Memory B cell (primary cell): ENCODE measurements around the gene TMC1.
"Not testable (repeated sequence)": the region's sequence is repeated elsewhere in the genome, so short reads cannot be mapped to it uniquely, and the experiment has no call there.

ENCODE experiments used
- ATAC-seq: fragments of 150-1000 bp; cut with Tn5 transposase; 2 replicates; pipeline ENCODE4 v1.10.0; 2021; ENCODE audit warnings: low read depth, mild to moderate bottlenecking, moderate library complexity
- DNase-seq, 2 donors: peaks; one replicate each; pipeline ENCODE4 v3.0.0; 2022; ENCODE audit warnings: low spot score in 2 of 2
- H3K27ac Mint-ChIP-seq: one replicate; pipeline ENCODE4 v1.8.0; 2022; ENCODE audit warnings: mild to moderate bottlenecking, moderate library complexity, mixed read lengths
- H3K27me3 Mint-ChIP-seq: one replicate; pipeline ENCODE4 v1.8.0; 2022; ENCODE audit warnings: mixed read lengths
- H3K36me3 Mint-ChIP-seq: one replicate; pipeline ENCODE4 v1.8.0; 2022; ENCODE audit warnings: mild to moderate bottlenecking, mixed read lengths
- H3K4me1 Mint-ChIP-seq: one replicate; pipeline ENCODE4 v1.8.0; 2022; ENCODE audit warnings: mixed read lengths
- H3K4me3 Mint-ChIP-seq: one replicate; pipeline ENCODE4 v1.8.0; 2022; ENCODE audit warnings: mild to moderate bottlenecking, moderate library complexity, mixed read lengths
- H3K9me3 Mint-ChIP-seq: one replicate; pipeline ENCODE4 v1.8.0; 2022; ENCODE audit warnings: mixed read lengths

The TMC1 gene

GRCh38 chr9:72814083-72814597 is 292.7 kb downstream of the TMC1 start:
- Mint-ChIP-seq H3K27me3 (peaks cover 2% of the 10 kb centered on the region), H3K36me3 (no peaks in the 10 kb centered on the region), H3K9me3 (no peaks in the 10 kb centered on the region), H3K27ac (no peak overlapping the region), H3K4me3 (no peak overlapping the region), H3K4me1 (no peaks in the 10 kb centered on the region)
- DNase-seq (no peak), ATAC-seq (no peak)

- ATAC-seq (no peak), DNase-seq (no peak)
- Mint-ChIP-seq H3K9me3 (no peaks in the 10 kb centered on the region), H3K27ac (no peak overlapping the region), H3K4me3 (no peak overlapping the region), H3K36me3 (no peaks in the 10 kb centered on the region), H3K4me1 (no peaks in the 10 kb centered on the region), H3K27me3 (peaks cover 2% of the 10 kb centered on the region)
Measured at GRCh38 chr9:72816666-72817065, 295.3 kb downstream of the TMC1 start.

DNA sequence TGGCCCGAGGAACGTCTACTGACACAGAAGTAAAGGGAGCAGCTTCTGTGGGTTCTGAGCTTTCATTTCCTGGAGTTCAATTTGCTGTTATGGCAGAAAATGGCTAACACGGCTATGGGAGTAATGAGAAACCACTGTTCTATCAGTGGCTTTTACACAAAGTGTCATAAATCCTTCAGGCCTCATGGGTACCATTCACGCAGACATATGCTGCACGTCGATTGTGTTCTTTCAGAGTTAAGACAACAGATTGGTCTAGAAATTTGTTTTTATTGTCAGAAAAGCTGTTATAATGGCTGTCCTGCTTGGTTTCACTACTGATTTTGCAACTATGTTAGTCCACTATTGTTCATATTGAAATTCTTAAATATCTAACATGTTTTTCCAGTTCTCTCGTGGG is 296.0 kb downstream of the TMC1 start:
- ATAC-seq (no peak), DNase-seq (no peak)
- Mint-ChIP-seq H3K27ac (no peak overlapping the region), H3K4me3 (no peak overlapping the region), H3K9me3 (no peaks in the 10 kb centered on the region), H3K4me1 (peaks cover 2% of the 10 kb centered on the region), H3K27me3 (peaks cover 2% of the 10 kb centered on the region), H3K36me3 (no peaks in the 10 kb centered on the region)

DNA sequence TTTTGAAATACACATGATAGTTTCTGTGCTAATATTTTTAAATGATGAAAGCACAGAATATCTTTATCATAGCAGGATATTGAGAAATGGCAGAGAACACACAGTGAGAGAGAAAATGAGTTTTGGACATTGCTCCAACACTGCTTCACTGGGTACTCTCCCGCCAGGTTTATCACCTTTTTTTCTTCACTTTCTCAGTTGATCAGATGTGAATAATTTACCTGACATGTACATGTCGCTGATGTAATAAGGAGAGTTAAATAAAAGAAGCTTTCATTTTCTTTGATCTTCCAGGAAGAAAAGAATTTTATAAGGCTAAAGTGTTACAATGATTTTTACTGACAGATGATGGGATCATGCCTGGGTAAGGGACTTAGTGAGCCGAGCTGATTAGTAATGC is 297.0 kb downstream of the TMC1 start:
- no peak overlapping the region for H3K27ac Mint-ChIP-seq
- ATAC-seq (no peak), DNase-seq (no peak)

GRCh38 chr9:72823971-72824370 is 302.6 kb downstream of the TMC1 start:
- DNase-seq (no peak), ATAC-seq (no peak)
- H3K9me3 Mint-ChIP-seq: no peaks in the 10 kb centered on the region
- peaks cover 2% of the 10 kb centered on the region for H3K4me1 Mint-ChIP-seq
- H3K27ac Mint-ChIP-seq: no peak overlapping the region
- H3K4me3 Mint-ChIP-seq: no peak overlapping the region
- no peaks in the 10 kb centered on the region for H3K36me3 Mint-ChIP-seq
- peaks cover 5% of the 10 kb centered on the region for H3K27me3 Mint-ChIP-seq

More for the DNA sequence above, 297.0 kb downstream of the TMC1 start:
- Mint-ChIP-seq H3K4me1 (peaks cover 2% of the 10 kb centered on the region), H3K27me3 (peaks cover 2% of the 10 kb centered on the region), H3K36me3 (no peaks in the 10 kb centered on the region), H3K9me3 (no peaks in the 10 kb centered on the region), H3K4me3 (no peak overlapping the region)

- peaks cover 5% of the 10 kb centered on the region for H3K27me3 Mint-ChIP-seq
- no peak overlapping the region for H3K27ac Mint-ChIP-seq
- no peaks in the 10 kb centered on the region for H3K36me3 Mint-ChIP-seq
- H3K4me3 Mint-ChIP-seq: no peak overlapping the region
- H3K9me3 Mint-ChIP-seq: no peaks in the 10 kb centered on the region
- ATAC-seq (no peak), DNase-seq (no peak)
- H3K4me1 Mint-ChIP-seq: peaks cover under 1% of the 10 kb centered on the region
Measured at GRCh38 chr9:72826996-72827949, 305.9 kb downstream of the TMC1 start.

DNA sequence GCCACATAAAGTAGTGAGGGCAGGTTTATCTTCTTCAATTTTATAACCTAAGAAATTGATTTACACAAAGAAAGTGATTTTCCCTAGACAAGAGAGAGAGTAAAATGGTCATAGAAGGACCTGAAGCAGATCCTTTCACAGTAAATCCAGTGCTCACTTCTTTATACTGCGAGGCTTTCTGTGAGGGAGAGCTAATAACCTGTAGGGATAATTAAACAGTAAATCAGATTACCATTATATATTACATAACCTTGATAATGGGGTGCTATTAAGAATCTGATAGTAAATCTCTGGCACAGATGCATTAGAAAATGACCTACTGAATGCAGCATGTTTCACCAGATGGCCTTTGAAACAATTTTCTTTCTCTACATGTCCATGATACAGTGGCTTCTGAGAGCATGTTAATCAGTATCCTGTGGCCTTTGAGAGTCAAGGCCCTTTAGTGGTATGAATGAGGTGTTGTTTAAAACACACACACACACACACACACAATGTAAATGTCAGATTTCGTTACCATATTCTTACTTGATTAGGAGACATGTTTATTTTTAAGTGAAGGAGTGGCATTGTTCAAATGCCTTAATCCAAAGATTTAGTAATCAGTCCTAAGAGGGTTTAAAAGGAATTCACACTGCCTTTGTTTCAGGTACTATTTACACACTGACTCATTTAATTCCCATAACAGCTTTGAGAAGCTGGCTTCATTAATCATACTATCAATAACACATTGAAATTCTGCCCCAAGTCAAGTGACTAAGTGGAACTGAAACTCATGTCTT is 306.7 kb downstream of the TMC1 start:
- DNase-seq (no peak), ATAC-seq (no peak)
- Mint-ChIP-seq H3K4me3 (no peak overlapping the region), H3K36me3 (no peaks in the 10 kb centered on the region), H3K27me3 (peaks cover 5% of the 10 kb centered on the region), H3K4me1 (no peaks in the 10 kb centered on the region), H3K27ac (no peak overlapping the region), H3K9me3 (no peaks in the 10 kb centered on the region)

- no peak overlapping the region for H3K27ac Mint-ChIP-seq
Measured at GRCh38 chr9:72834994-72835393, 313.6 kb downstream of the TMC1 start.

GRCh38 chr9:72836790-72837189 is 315.4 kb downstream of the TMC1 start:
- no peak for ATAC-seq
- Mint-ChIP-seq H3K27me3 (peaks cover 2% of the 10 kb centered on the region), H3K4me3 (no peak overlapping the region), H3K27ac (no peak overlapping the region), H3K9me3 (no peaks in the 10 kb centered on the region), H3K36me3 (no peaks in the 10 kb centered on the region), H3K4me1 (no peaks in the 10 kb centered on the region)
- DNase-seq: no peak

More at GRCh38 chr9:72834994-72835393, 313.6 kb downstream of the TMC1 start:
- Mint-ChIP-seq H3K9me3 (no peaks in the 10 kb centered on the region), H3K4me3 (no peak overlapping the region), H3K36me3 (no peaks in the 10 kb centered on the region), H3K4me1 (no peaks in the 10 kb centered on the region), H3K27me3 (peaks cover 2% of the 10 kb centered on the region)
- DNase-seq (no peak), ATAC-seq (no peak)

DNA sequence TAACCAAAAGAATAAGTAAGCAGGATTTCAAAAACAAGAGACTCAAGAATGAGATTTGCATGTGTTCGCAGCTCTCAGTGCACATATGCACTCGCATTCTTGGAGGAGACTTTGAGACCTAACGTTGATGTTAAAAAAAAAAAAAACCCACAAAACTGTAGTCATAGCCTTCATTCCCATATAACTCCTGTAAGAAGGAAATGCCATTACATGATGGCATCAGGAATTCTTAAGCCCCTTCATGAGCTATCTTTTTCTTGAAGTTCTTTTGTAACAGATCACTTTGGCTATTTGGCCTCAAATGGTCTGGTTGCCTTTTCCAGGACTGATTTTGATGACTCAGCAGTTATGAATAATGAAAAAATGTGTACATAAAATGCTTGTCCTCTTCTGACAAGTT is 317.7 kb downstream of the TMC1 start:
- ATAC-seq (no peak), DNase-seq (no peak)
- no peak overlapping the region for H3K4me3 Mint-ChIP-seq
- peaks cover 2% of the 10 kb centered on the region for H3K27me3 Mint-ChIP-seq
- no peaks in the 10 kb centered on the region for H3K9me3 Mint-ChIP-seq
- no peaks in the 10 kb centered on the region for H3K4me1 Mint-ChIP-seq
- H3K27ac Mint-ChIP-seq: no peak overlapping the region
- no peaks in the 10 kb centered on the region for H3K36me3 Mint-ChIP-seq

DNA sequence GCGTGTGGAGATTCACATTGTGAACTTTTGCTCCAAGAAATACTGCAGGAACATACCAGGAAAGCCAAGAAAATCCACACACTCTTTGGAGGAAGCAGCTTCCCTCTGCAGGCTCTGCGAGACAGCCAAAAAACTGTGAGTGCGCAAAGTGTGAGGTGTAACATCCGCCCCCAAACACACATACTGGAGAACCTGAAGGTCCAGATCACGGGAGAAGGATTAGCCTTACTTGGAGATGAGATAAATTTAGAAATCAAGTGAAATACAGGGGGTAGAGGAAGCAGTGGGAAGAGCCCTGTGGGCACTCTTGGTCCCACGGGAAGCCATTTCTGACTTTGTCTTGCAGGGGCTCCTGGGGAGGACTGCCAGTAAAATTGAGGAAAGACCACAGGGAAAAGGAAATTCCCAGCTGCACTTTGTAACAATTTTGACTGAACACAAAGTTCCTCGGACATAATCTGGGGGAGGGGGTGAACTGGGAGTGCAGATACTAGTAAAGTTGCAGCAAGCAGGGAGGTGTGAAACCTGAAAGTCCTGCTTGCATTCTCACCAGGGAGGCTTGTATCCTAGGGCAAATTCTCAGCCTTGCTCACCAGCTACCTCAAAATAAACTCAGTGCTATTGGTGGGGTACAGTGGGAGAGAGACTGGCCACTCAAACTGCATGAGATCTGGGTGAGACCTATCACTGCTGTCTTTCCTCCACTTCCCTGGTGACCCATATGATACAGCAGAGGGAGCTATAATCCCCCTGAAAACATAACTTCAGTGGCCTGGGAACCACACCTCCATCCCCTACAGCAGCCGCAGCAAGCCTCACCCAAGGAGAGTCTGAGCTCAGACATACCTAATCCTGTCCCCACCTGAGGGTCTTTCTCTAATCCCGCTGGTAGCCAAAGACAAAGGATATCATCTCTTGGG is 322.4 kb downstream of the TMC1 start:
- no peaks in the 10 kb centered on the region for H3K27me3 Mint-ChIP-seq
- H3K27ac Mint-ChIP-seq: no peak overlapping the region
- H3K36me3 Mint-ChIP-seq: no peaks in the 10 kb centered on the region
- no peaks in the 10 kb centered on the region for H3K4me1 Mint-ChIP-seq
- DNase-seq (no peak), ATAC-seq (no peak)
- peaks cover 13% of the 10 kb centered on the region for H3K9me3 Mint-ChIP-seq
- no peak overlapping the region for H3K4me3 Mint-ChIP-seq

DNA sequence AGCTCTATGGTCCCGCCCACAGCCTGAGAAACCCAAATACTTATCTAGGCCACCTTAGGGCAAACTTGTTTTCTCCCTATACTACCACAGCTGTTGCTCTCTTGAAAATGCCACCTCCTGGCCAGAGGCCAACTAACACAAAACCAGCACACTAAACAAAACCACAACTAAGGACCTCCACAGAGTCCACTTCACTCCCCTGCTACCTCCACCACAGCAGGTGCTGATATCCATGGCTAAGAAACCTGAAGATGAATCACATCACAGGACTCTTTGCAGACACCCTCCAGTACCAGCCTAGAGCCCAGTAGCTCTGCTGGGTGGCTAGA is 323.0 kb downstream of the TMC1 start:
- H3K4me1 Mint-ChIP-seq: no peaks in the 10 kb centered on the region
- H3K4me3 Mint-ChIP-seq: no peak overlapping the region
- H3K27me3 Mint-ChIP-seq: no peaks in the 10 kb centered on the region
- H3K27ac Mint-ChIP-seq: no peak overlapping the region
- no peak for ATAC-seq
- H3K9me3 Mint-ChIP-seq: peaks cover 13% of the 10 kb centered on the region
- H3K36me3 Mint-ChIP-seq: no peaks in the 10 kb centered on the region
- no peak for DNase-seq

GRCh38 chr9:72845052-72845451 is 323.6 kb downstream of the TMC1 start:
- not testable (repeated sequence) for H3K4me1 Mint-ChIP-seq, H3K36me3 Mint-ChIP-seq
- H3K9me3 Mint-ChIP-seq: peaks cover 13% of the 10 kb centered on the region

More at GRCh38 chr9:72845052-72845451, 323.6 kb downstream of the TMC1 start:
- H3K27ac Mint-ChIP-seq, H3K27me3 Mint-ChIP-seq, DNase-seq, ATAC-seq, H3K4me3 Mint-ChIP-seq: not testable (repeated sequence)
